HG03025 (cell line): ENCODE measurements around the gene PTRHD1.
A peak's percentile ranks its signal among the peaks of the same experiment; 100 is the strongest.
"Not testable (repeated sequence)": the region's sequence is repeated elsewhere in the genome, so short reads cannot be mapped to it uniquely, and the experiment has no call there.

ENCODE experiments used
- ATAC-seq: cut with Tn5 transposase; IDR thresholded peaks from one replicate; pipeline ENCODE4 v1.9.1; 2021; ENCODE audit warnings: mild to moderate bottlenecking, moderate library complexity; ENCODE audit not compliant: unreplicated experiment, low FRiP score

PTRHD1 gene

GRCh38 chr2:24814516-24814915, 21.3 kb upstream of the PTRHD1 start:
- ATAC-seq: no peak

- no peak for ATAC-seq
Measured at GRCh38 chr2:24813691-24814137, 20.5 kb upstream of the PTRHD1 start.

- no peak for ATAC-seq
Measured at GRCh38 chr2:24809316-24810007, 16.3 kb upstream of the PTRHD1 start.

- ATAC-seq: no peak
Measured at GRCh38 chr2:24806661-24807036, 13.5 kb upstream of the PTRHD1 start.

GRCh38 chr2:24805811-24806660, 12.8 kb upstream of the PTRHD1 start:
- not testable (repeated sequence) for ATAC-seq

GRCh38 chr2:24800487-24800886, 7.3 kb upstream of the PTRHD1 start:
- not testable (repeated sequence) for ATAC-seq

GRCh38 chr2:24797644-24798043, 4.5 kb upstream of the PTRHD1 start:
- ATAC-seq: no peak

- ATAC-seq: no peak
Measured at GRCh38 chr2:24793761-24794435, 707 bp upstream of the PTRHD1 start.

GRCh38 chr2:24792542-24792873, 683 bp downstream of the PTRHD1 start:
- peak; percentile 0 for ATAC-seq

GRCh38 chr2:24791452-24791851, 1.7 kb downstream of the PTRHD1 start:
- ATAC-seq: no peak

- no peak for ATAC-seq
Measured at GRCh38 chr2:24788816-24789215, 4.4 kb downstream of the PTRHD1 start.

- ATAC-seq: no peak
Measured at GRCh38 chr2:24787532-24787931, 5.7 kb downstream of the PTRHD1 start.

GRCh38 chr2:24785671-24786321, 7.4 kb downstream of the PTRHD1 start:
- ATAC-seq: no peak

- no peak for ATAC-seq
Measured at GRCh38 chr2:24783641-24784040, 9.6 kb downstream of the PTRHD1 start.

- no peak for ATAC-seq
Measured at GRCh38 chr2:24779116-24779515, 14.1 kb downstream of the PTRHD1 start.

GRCh38 chr2:24774373-24774772, 18.8 kb downstream of the PTRHD1 start:
- no peak for ATAC-seq

GRCh38 chr2:24771764-24772586, 21.2 kb downstream of the PTRHD1 start:
- ATAC-seq: no peak

- no peak for ATAC-seq
Measured at GRCh38 chr2:24771061-24771460, 22.1 kb downstream of the PTRHD1 start.

GRCh38 chr2:24768601-24769000, 24.6 kb downstream of the PTRHD1 start:
- ATAC-seq: no peak

GRCh38 chr2:24768013-24768412, 25.2 kb downstream of the PTRHD1 start:
- no peak for ATAC-seq
